Measurements from ENCODE around the gene GMDS.

DNA sequence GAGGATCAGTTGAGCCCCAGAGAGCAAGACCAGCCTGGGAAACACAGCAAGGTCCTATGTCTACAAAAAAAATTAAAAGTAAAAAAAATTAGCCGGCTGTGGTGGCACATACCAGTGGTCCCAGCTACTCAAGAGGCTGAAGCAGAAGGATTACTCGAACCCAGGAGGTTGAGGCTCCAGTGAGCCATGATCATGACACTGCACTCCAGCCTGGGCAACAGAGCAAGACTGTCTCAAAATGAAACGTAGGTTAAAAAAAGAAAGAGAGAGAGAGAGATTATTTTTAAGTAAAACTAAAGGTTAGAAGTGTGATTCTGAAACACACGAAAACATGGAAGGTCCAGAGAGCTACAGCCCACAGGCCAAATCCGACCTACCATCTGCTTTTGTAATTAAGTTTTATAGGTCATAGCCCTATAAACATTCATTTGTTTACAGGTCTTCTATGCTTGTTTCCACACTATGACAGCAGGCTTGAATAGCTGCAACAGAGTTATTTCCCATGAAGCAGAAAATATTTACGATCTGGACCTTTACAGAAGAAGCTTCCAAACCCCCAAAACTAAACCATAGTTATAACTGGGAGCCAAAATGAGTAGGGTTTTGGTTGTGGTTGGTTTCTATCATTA, 279.7 kb downstream of the GMDS start:
- TF ChIP-seq, protein P1, sequence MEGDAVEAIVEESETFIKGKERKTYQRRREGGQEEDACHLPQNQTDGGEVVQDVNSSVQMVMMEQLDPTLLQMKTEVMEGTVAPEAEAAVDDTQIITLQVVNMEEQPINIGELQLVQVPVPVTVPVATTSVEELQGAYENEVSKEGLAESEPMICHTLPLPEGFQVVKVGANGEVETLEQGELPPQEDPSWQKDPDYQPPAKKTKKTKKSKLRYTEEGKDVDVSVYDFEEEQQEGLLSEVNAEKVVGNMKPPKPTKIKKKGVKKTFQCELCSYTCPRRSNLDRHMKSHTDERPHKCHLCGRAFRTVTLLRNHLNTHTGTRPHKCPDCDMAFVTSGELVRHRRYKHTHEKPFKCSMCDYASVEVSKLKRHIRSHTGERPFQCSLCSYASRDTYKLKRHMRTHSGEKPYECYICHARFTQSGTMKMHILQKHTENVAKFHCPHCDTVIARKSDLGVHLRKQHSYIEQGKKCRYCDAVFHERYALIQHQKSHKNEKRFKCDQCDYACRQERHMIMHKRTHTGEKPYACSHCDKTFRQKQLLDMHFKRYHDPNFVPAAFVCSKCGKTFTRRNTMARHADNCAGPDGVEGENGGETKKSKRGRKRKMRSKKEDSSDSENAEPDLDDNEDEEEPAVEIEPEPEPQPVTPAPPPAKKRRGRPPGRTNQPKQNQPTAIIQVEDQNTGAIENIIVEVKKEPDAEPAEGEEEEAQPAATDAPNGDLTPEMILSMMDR (conservative IDR thresholded peaks at IDR 0.05 in 1 of 2, IDR thresholded peaks at IDR 0.05 in 1 of 2; ENCODE audit: extremely low read depth in 1 of 2, insufficient read depth in 1 of 2, low read depth in 1 of 2, low read length in 2 of 2): no peak
- no peak for TF ChIP-seq EZH2 (IDR thresholded peaks at IDR 0.05; ENCODE audit: borderline replicate concordance, low read length)
